Cardiac muscle cell (in vitro differentiated cells and primary cell): ENCODE results near the gene TUBB4A. TPM values are rescaled to one million over a fixed set of nuclear protein-coding genes. Genes with fewer than 3 reads are reported as not detected.

Experiments used
- DNase-seq, 2 donors: peaks; one replicate each; pipeline versions ENCODE4 v3.0.0 to v3.0.0-alpha.2; 2010 to 2017; ENCODE audit warnings: low read depth in 1 of 2, low spot score in 1 of 2
- H3K27ac ChIP-seq: fragments of 200-600 bp; sonication (generic); 2 replicates; pipeline ENCODE4 v1.5.1; 2016
- H3K27me3 ChIP-seq: fragments of 200-600 bp; sonication (generic); 2 replicates; pipeline ENCODE4 v1.6.0; 2016; ENCODE audit warnings: control low read depth
- H3K36me3 ChIP-seq: fragments of 200-600 bp; sonication (generic); 2 replicates; pipeline ENCODE4 v1.5.1; 2016; ENCODE audit warnings: control low read depth
- H3K4me1 ChIP-seq: fragments of 200-600 bp; sonication (generic); 2 replicates; pipeline ENCODE4 v1.8.1; 2017; ENCODE audit warnings: low read depth, mild to moderate bottlenecking, mixed run types
- H3K4me3 ChIP-seq: fragments of 200-600 bp; sonication (generic); 2 replicates; pipeline ENCODE4 v1.5.1; 2016; ENCODE audit warnings: mild to moderate bottlenecking
- H3K9me3 ChIP-seq: fragments of 200-600 bp; sonication (generic); 2 replicates; pipeline ENCODE4 v1.5.1; 2017; ENCODE audit warnings: low read depth, mild to moderate bottlenecking, control low read depth
- polyA plus RNA-seq: library from polyadenylated mRNA; unstranded; fragments of >200 nt; fragmentation: Nextera tagmentation; extraction: Ambion mirVana; gene quantifications from 2 replicates; pipeline ENCODE4 v1.2.1, GENCODE V29; 2016
- total RNA-seq: library from RNA; depleted of rRNA; stranded (reverse); fragments of >200 nt; gene quantifications from 2 replicates; pipeline ENCODE4 v1.2.3, GENCODE V29; 2016
- TF ChIP-seq, protein P1 (sequence below): IDR thresholded peaks from 2 replicates; pipeline ENCODE4 v1.5.1; 2012; ENCODE audit warnings: low read depth, mild to moderate bottlenecking, low read length

The TUBB4A gene
- total and polyA plus RNA-seq, 2 experiments from 2014 or later: 18.2 to 21.6 TPM

DNA sequence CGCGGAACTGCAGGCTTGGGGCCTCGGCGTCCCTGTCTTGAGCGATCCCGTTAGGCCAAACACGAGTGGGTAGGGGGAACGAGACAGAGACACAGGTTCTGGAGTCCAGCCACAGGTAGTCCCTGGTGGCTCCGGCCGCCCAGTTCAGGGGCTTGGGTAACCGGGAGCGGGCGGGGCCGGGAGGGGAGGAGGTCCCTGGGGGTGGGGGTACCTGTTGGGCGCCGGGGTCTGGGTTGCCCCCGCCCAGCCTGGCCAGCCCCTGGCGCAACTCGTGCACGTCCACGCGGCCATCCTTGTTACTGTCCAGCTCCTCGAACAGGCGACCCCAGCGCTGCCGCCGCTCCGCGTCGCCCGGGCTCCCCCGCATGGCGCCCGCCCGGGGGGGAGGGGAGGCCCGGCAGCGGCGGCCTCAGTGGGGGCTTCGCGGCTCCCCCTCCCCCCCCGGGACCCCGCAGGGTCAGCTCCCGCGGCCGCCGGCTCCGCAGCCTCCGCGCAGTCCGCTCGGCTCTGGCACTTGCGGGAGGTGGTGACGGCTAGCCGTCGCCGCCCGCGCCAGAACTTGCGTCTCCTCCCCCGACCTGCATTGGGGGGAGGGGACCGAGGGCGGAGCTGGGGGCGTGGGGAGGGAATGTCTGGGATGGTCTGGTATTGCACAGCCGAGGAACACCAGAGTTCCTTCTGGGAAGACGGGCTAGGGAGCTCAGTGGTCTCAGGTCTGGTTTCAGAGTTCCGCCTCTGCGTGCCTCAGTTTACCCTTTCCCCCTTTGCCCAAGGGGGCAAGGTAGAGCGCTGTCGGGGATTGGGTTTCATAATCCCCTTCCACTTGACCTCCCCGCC is 42.6 kb downstream of the TUBB4A start, which contains the start of gene SLC25A23:
Gene SLC25A23, minus strand, starts transcription at position 531 of the 837 bp plus-strand sequence. Its CDS starts 164 bp downstream, at position 367.
- Histone ChIP-seq H3K4me3 (peak within 1 kb of the TSS; percentile 62), H3K27ac (peak within 1 kb of the TSS; percentile 84), H3K9me3 (no peaks in the 10 kb centered on the region), H3K36me3 (peaks cover 7% of the 10 kb centered on the region), H3K4me1 (peaks cover 11% of the 10 kb centered on the region), H3K27me3 (peaks cover 31% of the 10 kb centered on the region)
- TF ChIP-seq, protein P1, sequence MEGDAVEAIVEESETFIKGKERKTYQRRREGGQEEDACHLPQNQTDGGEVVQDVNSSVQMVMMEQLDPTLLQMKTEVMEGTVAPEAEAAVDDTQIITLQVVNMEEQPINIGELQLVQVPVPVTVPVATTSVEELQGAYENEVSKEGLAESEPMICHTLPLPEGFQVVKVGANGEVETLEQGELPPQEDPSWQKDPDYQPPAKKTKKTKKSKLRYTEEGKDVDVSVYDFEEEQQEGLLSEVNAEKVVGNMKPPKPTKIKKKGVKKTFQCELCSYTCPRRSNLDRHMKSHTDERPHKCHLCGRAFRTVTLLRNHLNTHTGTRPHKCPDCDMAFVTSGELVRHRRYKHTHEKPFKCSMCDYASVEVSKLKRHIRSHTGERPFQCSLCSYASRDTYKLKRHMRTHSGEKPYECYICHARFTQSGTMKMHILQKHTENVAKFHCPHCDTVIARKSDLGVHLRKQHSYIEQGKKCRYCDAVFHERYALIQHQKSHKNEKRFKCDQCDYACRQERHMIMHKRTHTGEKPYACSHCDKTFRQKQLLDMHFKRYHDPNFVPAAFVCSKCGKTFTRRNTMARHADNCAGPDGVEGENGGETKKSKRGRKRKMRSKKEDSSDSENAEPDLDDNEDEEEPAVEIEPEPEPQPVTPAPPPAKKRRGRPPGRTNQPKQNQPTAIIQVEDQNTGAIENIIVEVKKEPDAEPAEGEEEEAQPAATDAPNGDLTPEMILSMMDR: no peak
- peak; percentile 83 to 86 for DNase-seq

DNA sequence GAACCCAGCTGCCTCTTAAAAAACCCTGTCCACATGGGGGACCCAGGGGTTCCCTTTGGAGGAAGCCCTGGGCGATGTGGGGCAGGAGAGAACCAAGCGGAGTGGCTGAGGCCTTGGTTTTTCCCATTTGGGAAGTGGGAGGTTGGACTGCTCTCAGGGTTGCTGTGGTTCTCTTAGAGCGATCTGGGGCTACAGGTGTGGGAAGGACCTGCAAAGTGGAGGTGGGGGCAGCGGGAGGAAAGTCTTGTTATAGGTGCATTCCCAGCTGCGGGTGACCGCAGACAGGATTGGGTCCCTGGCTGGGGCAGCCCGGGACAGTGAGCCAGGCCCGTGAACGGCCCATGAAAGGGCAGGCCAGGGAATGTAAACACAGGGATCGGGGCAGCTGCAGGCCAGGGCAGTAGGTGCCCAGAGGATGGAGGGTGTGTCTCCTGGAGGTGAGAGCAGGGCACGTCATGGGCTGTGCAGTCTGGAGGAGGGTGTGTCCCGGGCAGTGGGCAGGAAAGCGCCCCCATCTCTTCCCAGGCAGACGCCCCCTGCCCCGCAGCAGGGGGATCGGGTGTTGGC is 43.3 kb downstream of the TUBB4A start:
- H3K36me3 ChIP-seq: peaks cover 14% of the 10 kb centered on the region
- H3K27me3 ChIP-seq: peaks cover 24% of the 10 kb centered on the region
- H3K4me1 ChIP-seq: peaks cover 11% of the 10 kb centered on the region
- no peaks in the 10 kb centered on the region for H3K9me3 ChIP-seq
- no peak overlapping the region for H3K27ac ChIP-seq
- peak overlapping the region; percentile 62 for H3K4me3 ChIP-seq
- no peak for DNase-seq
- TF ChIP-seq, protein P1: no peak

DNA sequence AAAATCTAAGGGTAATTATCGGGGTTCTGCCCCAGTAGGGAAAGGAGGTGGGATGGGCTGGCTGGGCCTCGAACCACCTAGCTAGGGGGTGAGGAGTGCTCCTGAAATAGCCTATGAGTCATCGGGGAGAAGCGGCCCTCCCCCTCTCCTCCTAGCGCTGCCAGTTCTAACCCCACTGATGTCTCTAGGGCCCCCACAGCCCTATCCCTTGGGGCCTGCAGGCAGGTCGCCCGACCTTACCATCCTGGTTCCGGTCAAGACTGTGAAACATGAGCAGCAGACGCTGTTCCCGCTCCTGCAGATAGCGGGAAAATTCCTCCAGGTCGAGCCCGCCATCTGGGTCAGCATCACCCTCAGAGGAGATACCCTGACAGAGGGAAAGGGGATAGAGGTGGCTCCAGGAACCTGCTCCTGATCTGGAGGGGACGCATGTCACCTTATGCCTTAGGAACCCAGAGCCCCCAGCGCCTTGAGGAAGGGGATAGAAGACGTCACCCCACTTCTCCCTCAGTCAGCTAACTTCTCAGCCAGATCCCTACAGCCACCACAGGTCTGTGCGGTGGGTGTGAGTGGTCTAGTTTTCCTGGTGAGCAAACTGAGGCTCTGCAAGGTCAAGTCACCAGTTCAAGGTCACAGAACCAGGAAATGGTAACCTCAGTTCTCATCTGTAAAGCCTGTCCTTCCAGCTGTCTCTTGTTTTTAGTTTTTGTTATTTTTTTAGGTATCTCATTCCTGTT is 44.0 kb downstream of the TUBB4A start:
- DNase-seq: no peak
- peaks cover 18% of the 10 kb centered on the region for H3K27me3 ChIP-seq
- TF ChIP-seq, protein P1: no peak
- peaks cover 20% of the 10 kb centered on the region for H3K36me3 ChIP-seq
- peaks cover 11% of the 10 kb centered on the region for H3K4me1 ChIP-seq
- H3K27ac ChIP-seq: no peak overlapping the region
- H3K9me3 ChIP-seq: no peaks in the 10 kb centered on the region
- H3K4me3 ChIP-seq: peak overlapping the region; percentile 62

DNA sequence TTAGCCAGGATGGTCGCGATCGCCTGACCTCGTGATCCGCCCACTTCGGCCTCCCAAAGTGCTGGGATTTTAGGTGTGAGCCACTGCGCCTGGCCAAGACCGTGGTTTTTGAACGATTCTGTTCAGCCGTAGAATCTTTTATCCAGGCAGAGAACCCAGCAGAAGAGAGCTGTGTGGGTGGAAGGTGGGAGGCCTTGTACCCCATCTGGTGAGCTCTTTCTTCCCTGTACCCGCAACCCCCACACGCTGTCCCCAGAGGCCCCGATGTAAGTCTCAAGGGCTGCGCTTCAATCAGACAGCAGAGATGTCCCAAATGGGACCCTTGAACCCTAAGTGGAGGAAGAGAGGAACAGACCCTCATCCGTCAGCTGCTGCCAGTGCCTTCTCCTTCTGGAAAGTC is 46.2 kb downstream of the TUBB4A start:
- no peak for DNase-seq
- H3K4me3 ChIP-seq: no peak overlapping the region
- no peaks in the 10 kb centered on the region for H3K9me3 ChIP-seq
- H3K4me1 ChIP-seq: peaks cover 11% of the 10 kb centered on the region
- TF ChIP-seq, protein P1: no peak
- H3K36me3 ChIP-seq: peaks cover 20% of the 10 kb centered on the region
- no peaks in the 10 kb centered on the region for H3K27me3 ChIP-seq
- no peak overlapping the region for H3K27ac ChIP-seq

DNA sequence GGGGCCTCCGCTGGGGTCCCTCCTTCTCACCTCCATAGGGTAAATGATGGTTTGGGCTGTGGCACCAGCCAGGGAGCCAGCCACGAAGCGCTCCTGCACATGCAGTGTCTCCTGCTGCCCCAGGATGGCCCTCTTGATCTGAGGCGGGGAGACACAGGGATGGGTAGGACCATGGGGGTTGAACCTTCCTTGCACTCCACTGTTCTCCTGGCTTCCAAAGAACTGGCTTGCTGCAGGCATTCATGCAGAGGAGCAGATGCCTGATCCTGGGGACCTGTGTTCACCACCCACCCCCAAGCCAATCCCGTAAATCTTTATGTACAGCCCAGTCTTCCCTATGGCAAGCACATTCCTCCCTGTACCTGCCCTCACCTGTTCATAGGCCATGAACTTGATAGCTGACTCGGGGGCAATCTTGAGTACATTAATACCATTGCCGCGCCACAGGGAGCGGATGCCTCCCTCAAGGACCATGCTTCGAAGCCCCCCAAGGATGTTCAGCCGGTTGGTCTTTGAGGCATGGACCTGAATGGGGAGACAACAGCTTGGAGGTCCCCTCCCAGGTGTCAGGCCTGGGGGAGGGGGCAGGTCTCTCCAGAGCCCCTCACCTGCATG is 48.1 kb downstream of the TUBB4A start:
- no peak overlapping the region for H3K4me3 ChIP-seq
- TF ChIP-seq, protein P1: no peak
- peaks cover 11% of the 10 kb centered on the region for H3K4me1 ChIP-seq
- H3K36me3 ChIP-seq: peaks cover 26% of the 10 kb centered on the region
- H3K27me3 ChIP-seq: no peaks in the 10 kb centered on the region
- no peak for DNase-seq
- no peaks in the 10 kb centered on the region for H3K9me3 ChIP-seq
- H3K27ac ChIP-seq: no peak overlapping the region
